ENCODE data around the gene HOXD9.

HOXD9 gene

DNA sequence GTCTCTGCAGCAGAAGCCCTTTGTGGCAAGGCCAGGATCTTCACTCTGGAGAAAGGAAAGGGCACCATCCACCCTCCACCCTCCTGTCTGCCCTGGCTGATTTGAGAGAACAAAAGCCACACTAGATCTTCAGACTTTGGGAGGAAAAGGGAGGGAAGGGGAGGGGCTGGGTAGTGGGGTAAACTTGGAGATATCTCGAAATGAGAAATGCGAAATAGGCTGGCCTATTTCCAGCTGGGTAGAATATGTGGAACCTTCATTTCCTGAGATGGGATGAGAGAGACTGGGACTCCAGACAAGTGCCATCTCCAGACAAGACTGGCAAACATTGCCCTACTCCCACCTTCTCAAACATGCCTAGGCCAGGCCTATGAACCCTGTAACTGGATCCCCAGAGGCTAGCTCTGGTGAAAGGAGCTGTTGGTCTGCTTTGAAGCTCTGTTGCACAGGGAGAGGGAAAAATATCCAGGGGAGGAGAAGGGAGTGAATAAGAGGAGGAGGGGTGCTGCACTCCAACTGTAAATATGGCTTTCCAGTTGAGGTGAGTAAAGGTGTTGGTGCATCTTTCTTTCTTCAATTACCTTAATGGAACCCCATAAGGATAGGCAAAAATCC, 21.2 kb upstream of the HOXD9 start:
- H3K4me2 ChIP-seq (ENCODE audit: low read length): no peak overlapping the region
- H3K36me3 ChIP-seq (ENCODE audit: control insufficient read depth, insufficient read depth, low read length): no peaks in the 10 kb centered on the region
- TF ChIP-seq, protein P1, sequence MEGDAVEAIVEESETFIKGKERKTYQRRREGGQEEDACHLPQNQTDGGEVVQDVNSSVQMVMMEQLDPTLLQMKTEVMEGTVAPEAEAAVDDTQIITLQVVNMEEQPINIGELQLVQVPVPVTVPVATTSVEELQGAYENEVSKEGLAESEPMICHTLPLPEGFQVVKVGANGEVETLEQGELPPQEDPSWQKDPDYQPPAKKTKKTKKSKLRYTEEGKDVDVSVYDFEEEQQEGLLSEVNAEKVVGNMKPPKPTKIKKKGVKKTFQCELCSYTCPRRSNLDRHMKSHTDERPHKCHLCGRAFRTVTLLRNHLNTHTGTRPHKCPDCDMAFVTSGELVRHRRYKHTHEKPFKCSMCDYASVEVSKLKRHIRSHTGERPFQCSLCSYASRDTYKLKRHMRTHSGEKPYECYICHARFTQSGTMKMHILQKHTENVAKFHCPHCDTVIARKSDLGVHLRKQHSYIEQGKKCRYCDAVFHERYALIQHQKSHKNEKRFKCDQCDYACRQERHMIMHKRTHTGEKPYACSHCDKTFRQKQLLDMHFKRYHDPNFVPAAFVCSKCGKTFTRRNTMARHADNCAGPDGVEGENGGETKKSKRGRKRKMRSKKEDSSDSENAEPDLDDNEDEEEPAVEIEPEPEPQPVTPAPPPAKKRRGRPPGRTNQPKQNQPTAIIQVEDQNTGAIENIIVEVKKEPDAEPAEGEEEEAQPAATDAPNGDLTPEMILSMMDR (IDR thresholded peaks at IDR 0.05): no peak
- peaks cover 34% of the 10 kb centered on the region for H3K27me3 ChIP-seq (ENCODE audit: control insufficient read depth, insufficient read depth, low read length)
- no peak overlapping the region for H3K4me3 ChIP-seq (ENCODE audit: low read depth, low read length)
- no peaks in the 10 kb centered on the region for H3K9me3 ChIP-seq (ENCODE audit: control insufficient read depth, low read length)
- H3K4me1 ChIP-seq: no peaks in the 10 kb centered on the region
- no peak overlapping the region for H3K9ac ChIP-seq
- no peak overlapping the region for H3K27ac ChIP-seq
- no peaks in the 10 kb centered on the region for H3K79me2 ChIP-seq
- no peak overlapping the region for H2AFZ ChIP-seq

DNA sequence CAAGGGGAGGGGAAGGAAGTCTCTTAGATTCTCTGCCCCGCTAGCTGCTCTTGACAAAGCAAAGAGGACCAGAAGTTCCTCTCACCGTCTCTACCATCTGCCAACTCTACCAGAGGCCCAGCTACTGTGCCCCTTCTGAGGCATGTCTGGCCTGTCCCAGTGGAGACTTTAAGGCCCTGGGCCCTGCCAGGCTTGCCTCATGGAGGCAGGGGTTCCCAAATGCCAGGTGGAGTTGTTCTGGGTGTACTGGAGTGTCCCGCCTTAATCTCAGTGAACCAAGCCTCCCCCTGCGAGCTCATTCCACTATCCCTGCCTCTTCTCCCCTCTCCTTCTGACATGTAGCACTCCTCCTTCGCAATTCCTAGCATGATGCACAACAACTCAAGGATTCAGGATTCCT, 20.7 kb upstream of the HOXD9 start:
- no peaks in the 10 kb centered on the region for H3K4me1 ChIP-seq

DNA sequence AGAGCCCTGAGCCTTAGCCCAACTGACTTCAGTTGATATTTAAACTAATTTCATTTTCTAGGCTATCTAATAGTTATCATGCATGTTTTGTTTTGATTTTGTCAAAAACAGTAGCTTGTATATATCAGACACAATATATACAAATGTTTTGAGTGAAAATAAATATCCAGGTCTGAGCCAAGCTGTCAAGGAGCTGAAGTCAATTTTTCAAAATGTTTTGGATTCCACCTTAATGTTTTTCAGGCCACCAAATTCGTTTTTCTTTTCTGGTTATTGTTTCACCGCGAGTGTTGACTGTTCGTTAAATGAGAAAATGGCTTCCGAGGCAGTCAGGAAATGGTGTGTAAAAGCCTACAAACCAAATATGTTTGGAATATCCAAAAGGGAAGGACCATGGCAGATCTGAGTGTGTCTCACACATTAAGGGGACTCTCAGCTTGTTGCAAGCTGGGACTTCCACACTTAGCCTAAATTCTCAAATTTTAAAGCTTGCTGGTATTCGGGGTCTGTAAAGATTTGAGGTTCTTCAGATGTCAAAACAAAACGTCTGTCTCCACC, 20.1 kb upstream of the HOXD9 start:
- no peak overlapping the region for H3K4me2 ChIP-seq (ENCODE audit: low read length)
- H3K4me1 ChIP-seq: no peaks in the 10 kb centered on the region
- H3K4me3 ChIP-seq (ENCODE audit: low read depth, low read length): no peak overlapping the region
- H3K9ac ChIP-seq: no peak overlapping the region
- H3K27ac ChIP-seq: no peak overlapping the region
- H3K36me3 ChIP-seq (ENCODE audit: control insufficient read depth, insufficient read depth, low read length): no peaks in the 10 kb centered on the region
- H2AFZ ChIP-seq: no peak overlapping the region
- TF ChIP-seq, protein P1 (IDR thresholded peaks at IDR 0.05): no peak
- H3K27me3 ChIP-seq (ENCODE audit: control insufficient read depth, insufficient read depth, low read length): peaks cover 31% of the 10 kb centered on the region
- no peaks in the 10 kb centered on the region for H3K9me3 ChIP-seq (ENCODE audit: control insufficient read depth, low read length)
- no peaks in the 10 kb centered on the region for H3K79me2 ChIP-seq

More for the DNA sequence above, 20.7 kb upstream of the HOXD9 start:
- Histone ChIP-seq H3K4me3 (ENCODE audit: low read depth, low read length) (no peak overlapping the region), H3K36me3 (ENCODE audit: control insufficient read depth, insufficient read depth, low read length) (no peaks in the 10 kb centered on the region), H3K27me3 (ENCODE audit: control insufficient read depth, insufficient read depth, low read length) (peaks cover 34% of the 10 kb centered on the region), H3K79me2 (no peaks in the 10 kb centered on the region), H3K4me2 (ENCODE audit: low read length) (no peak overlapping the region), H2AFZ (no peak overlapping the region), H3K27ac (no peak overlapping the region), H3K9me3 (ENCODE audit: control insufficient read depth, low read length) (no peaks in the 10 kb centered on the region), H3K9ac (no peak overlapping the region)
- TF ChIP-seq, protein P1 (IDR thresholded peaks at IDR 0.05): no peak

DNA sequence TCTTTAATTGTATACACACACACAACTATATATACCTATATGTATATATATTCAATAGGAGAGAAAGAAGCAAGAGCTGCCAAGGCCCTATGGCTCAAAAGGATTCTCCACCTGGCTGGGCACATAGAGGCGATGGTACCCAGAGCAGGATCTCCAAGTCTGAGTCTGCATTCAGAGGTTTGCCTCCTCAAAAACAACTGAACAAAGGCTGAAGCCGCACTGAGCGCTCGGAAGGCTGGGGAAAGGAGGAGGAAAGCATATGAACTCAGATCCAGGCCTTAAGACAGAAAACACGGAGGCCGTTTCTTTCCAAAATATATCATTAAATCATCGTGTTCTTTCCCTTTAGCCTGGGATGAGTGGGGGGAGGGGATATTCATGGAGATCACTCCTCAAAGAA, 19.3 kb upstream of the HOXD9 start:
- Histone ChIP-seq H3K9me3 (ENCODE audit: control insufficient read depth, low read length) (no peaks in the 10 kb centered on the region), H3K4me3 (ENCODE audit: low read depth, low read length) (no peak overlapping the region), H3K9ac (no peak overlapping the region), H3K36me3 (ENCODE audit: control insufficient read depth, insufficient read depth, low read length) (no peaks in the 10 kb centered on the region), H3K27ac (no peak overlapping the region), H3K79me2 (no peaks in the 10 kb centered on the region), H3K27me3 (ENCODE audit: control insufficient read depth, insufficient read depth, low read length) (peaks cover 31% of the 10 kb centered on the region), H3K4me1 (no peaks in the 10 kb centered on the region), H2AFZ (no peak overlapping the region), H3K4me2 (ENCODE audit: low read length) (no peak overlapping the region)
- TF ChIP-seq, protein P1 (IDR thresholded peaks at IDR 0.05): no peak
